ENCODE measurements around the gene ARHGEF6.

ARHGEF6 gene

GRCh38 chrX:136819031-136819703 is 38.4 kb upstream of the ARHGEF6 start:
- ChIA-PET POLR2A (no interaction called here), CTCF (interaction anchor here (0.7 kb wide), 1 partner anchor 1224 kb away, joined by 3 read pairs; no protein-coding TSS in a partner anchor)
- no peaks in the 10 kb centered on the region; the same call in 1 of the 2 replicates for H3K9me3 ChIP-seq (ENCODE audit: control insufficient read depth, insufficient read depth, low read depth, low read length)
- H3K4me1 ChIP-seq (ENCODE audit: control insufficient read depth, insufficient read depth, low read length) = no peaks in the 10 kb centered on the region
- no peak overlapping the region for H3K4me3 ChIP-seq (ENCODE audit: low read depth, low read length)
- TF ChIP-seq REPIN1 (tag by site-specific recombination; IDR thresholded peaks at IDR 0.05; ENCODE audit: low read depth) (no peak), KLF10 (tag by site-specific recombination; IDR thresholded peaks at IDR 0.05) (no peak), KLF1 (tag by site-specific recombination; IDR thresholded peaks at IDR 0.05) (no peak), ZNF280C (tag by site-specific recombination; IDR thresholded peaks at IDR 0.05) (no peak), WT1 (tag by site-specific recombination; IDR thresholded peaks at IDR 0.05) (no peak), ZNF274 (IDR thresholded peaks at IDR 0.05; ENCODE audit: low read length) (no peak), ZNF274 (tag by site-specific recombination; IDR thresholded peaks at IDR 0.05; ENCODE audit: borderline replicate concordance) (no peak), ZNF560 (tag by site-specific recombination; IDR thresholded peaks at IDR 0.05; ENCODE audit: borderline replicate concordance) (no peak), ZNF426 (tag by site-specific recombination; IDR thresholded peaks at IDR 0.05) (no peak), CTCF (tag by site-specific recombination; IDR thresholded peaks at IDR 0.05) (no peak), ZNF10 (tag by site-specific recombination; IDR thresholded peaks at IDR 0.05) (no peak), ZNF138 (tag by site-specific recombination; IDR thresholded peaks at IDR 0.05; ENCODE audit: borderline replicate concordance) (no peak), ZNF645 (tag by site-specific recombination; IDR thresholded peaks at IDR 0.05) (no peak), ZNF677 (tag by site-specific recombination; IDR thresholded peaks at IDR 0.05) (no peak), ZNF214 (tag by site-specific recombination; IDR thresholded peaks at IDR 0.05; ENCODE audit: borderline replicate concordance) (no peak), GLIS1 (tag by site-specific recombination; IDR thresholded peaks at IDR 0.05) (no peak), ZNF654 (tag by site-specific recombination; IDR thresholded peaks at IDR 0.05; ENCODE audit: low read depth) (no peak), ZEB2 (tag by site-specific recombination; IDR thresholded peaks at IDR 0.05) (no peak)
- no peak overlapping the region for H3K27ac ChIP-seq (ENCODE audit: extremely low read depth, low read depth, low read length)
- H3K36me3 ChIP-seq (ENCODE audit: control insufficient read depth in 2 of 2, insufficient read depth in 1 of 2, low read length in 2 of 2) = no peaks in the 10 kb centered on the region; a peak in 1 of 3 replicates

GRCh38 chrX:136816975-136817374 is 36.2 kb upstream of the ARHGEF6 start:
- H3K4me3 ChIP-seq (ENCODE audit: low read depth, low read length) = no peak overlapping the region
- no peak overlapping the region for H3K27ac ChIP-seq (ENCODE audit: extremely low read depth, low read depth, low read length)
- no peaks in the 10 kb centered on the region for H3K4me1 ChIP-seq (ENCODE audit: control insufficient read depth, insufficient read depth, low read length)
- ChIA-PET CTCF (no interaction called here), POLR2A (no interaction called here)
- no peaks in the 10 kb centered on the region; the same call in 1 of the 2 replicates for H3K9me3 ChIP-seq (ENCODE audit: control insufficient read depth, insufficient read depth, low read depth, low read length)
- H3K36me3 ChIP-seq (ENCODE audit: control insufficient read depth in 2 of 2, insufficient read depth in 1 of 2, low read length in 2 of 2) = no peaks in the 10 kb centered on the region; a peak in 1 of 3 replicates
- TF ChIP-seq ZNF488 (tag by site-specific recombination; IDR thresholded peaks at IDR 0.05) (no peak), ZBTB26 (tag by site-specific recombination; optimal IDR thresholded peaks at IDR 0.05) (no peak), RBAK (tag by site-specific recombination; IDR thresholded peaks at IDR 0.05) (no peak), ZNF169 (tag by site-specific recombination; IDR thresholded peaks at IDR 0.05) (no peak), ZNF518A (tag by site-specific recombination; conservative IDR thresholded peaks at IDR 0.05; ENCODE audit: low read depth) (no peak), ZNF214 (tag by site-specific recombination; IDR thresholded peaks at IDR 0.05; ENCODE audit: borderline replicate concordance) (no peak)

Measured in HEK293 (cell line).